ENCODE results near the gene L3MBTL4. TPM values are rescaled to one million over a fixed set of nuclear protein-coding genes. Genes with fewer than 3 reads are reported as not detected.

Gene L3MBTL4
- total and polyA plus RNA-seq, 10 donors: 1.1 to 21.0 (median 12.7) TPM

GRCh38 chr18:5951515-5952091, 463.1 kb downstream of the L3MBTL4 start:
- WGBS, 5 donors: 86 to 94% (median 92%) methylated on average over 4 of the region's 4 CpGs
- intact Hi-C loops (cut with DNase I; ENCODE audit: low total_unique reads): no loop called here
- no peak for DNase-seq

DNA sequence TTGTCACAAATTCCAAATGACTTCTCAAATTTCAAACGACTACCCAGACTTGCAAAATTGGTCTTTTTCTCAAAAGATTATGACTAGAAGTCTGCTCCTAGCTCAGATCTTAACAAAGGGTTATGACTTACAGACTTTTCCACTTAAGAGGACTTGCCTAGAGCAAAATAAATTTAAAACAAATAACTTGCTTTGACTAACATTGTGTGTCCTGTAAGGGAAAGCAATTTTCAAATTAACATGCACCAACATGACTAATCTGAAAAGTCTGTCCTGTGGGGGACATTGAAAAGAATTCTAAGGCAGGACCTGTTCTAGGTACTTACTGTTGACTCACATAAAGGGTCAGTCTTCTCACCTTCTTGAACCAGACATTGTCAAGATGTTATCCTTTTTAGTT, 465.9 kb downstream of the L3MBTL4 start:
- no peak overlapping the region for H3K27ac ChIP-seq
- H3K9me3 ChIP-seq: no peaks in the 10 kb centered on the region
- H3K4me3 ChIP-seq: no peak overlapping the region
- no peaks in the 10 kb centered on the region for H3K27me3 ChIP-seq (replicated peaks in 1 of 7)
- WGBS, 5 donors: 0 to 22% (median 0%) methylated on average over 1 of the region's 1 CpG
- peaks cover 0 to 2% (median 0%) of the 10 kb centered on the region in 6 donors for H3K36me3 ChIP-seq
- H3K4me1 ChIP-seq: peaks cover 0 to 1% (median 0%) of the 10 kb centered on the region in 6 donors
- no peak for TF ChIP-seq POLR2AphosphoS5 (IDR thresholded peaks at IDR 0.05)
- TF ChIP-seq POLR2A (IDR thresholded peaks at IDR 0.05): no peak
- TF ChIP-seq CTCF (IDR thresholded peaks at IDR 0.05 in 8 of 11, conservative IDR thresholded peaks at IDR 0.05 in 3 of 11): no peak
- intact Hi-C loops (cut with DNase I; ENCODE audit: low total_unique reads): no loop called here
- no peak for DNase-seq

More at GRCh38 chr18:5951515-5952091, 463.1 kb downstream of the L3MBTL4 start:
- no peak overlapping the region for H3K27ac ChIP-seq
- H3K27me3 ChIP-seq (replicated peaks in 1 of 7): no peaks in the 10 kb centered on the region
- TF ChIP-seq POLR2A (IDR thresholded peaks at IDR 0.05) (no peak), CTCF (IDR thresholded peaks at IDR 0.05 in 8 of 11, conservative IDR thresholded peaks at IDR 0.05 in 3 of 11) (no peak), POLR2AphosphoS5 (IDR thresholded peaks at IDR 0.05) (no peak)
- H3K9me3 ChIP-seq: no peaks in the 10 kb centered on the region
- no peak overlapping the region for H3K4me3 ChIP-seq
- peaks cover 0 to 20% (median 0%) of the 10 kb centered on the region in 6 donors for H3K36me3 ChIP-seq
- H3K4me1 ChIP-seq: no peaks in the 10 kb centered on the region

DNA sequence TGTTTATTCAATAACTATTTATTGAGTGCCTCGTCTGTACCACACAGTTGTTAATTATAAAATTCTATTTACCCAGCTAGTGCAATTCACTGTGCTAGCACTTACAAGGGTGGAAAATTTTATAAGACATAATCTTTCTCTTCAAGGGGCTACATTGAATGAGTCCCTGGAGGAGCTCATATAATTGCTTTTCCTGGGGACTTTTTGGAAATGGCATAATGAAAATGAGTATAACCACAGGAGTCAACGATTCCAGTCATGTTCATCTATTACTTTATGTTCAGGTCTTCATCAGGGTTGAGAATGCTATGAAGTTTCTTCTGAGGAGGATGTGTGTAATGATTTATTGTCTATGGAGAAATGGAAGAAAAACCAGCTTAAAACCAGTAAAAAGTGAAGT, 466.5 kb downstream of the L3MBTL4 start:
- Histone ChIP-seq H3K36me3 (no peaks in the 10 kb centered on the region), H3K27ac (no peak overlapping the region), H3K4me3 (no peak overlapping the region), H3K9me3 (no peaks in the 10 kb centered on the region), H3K27me3 (replicated peaks in 1 of 7) (no peaks in the 10 kb centered on the region), H3K4me1 (peaks cover 0 to 4% (median 0%) of the 10 kb centered on the region in 6 donors)
- 60 to 72% (median 68%) methylated on average over 2 of the region's 2 CpGs for WGBS, 5 donors
- DNase-seq: no peak
- intact Hi-C loops (cut with DNase I; ENCODE audit: low total_unique reads): no loop called here
- TF ChIP-seq POLR2A (IDR thresholded peaks at IDR 0.05) (no peak), CTCF (IDR thresholded peaks at IDR 0.05 in 8 of 11, conservative IDR thresholded peaks at IDR 0.05 in 3 of 11) (no peak), POLR2AphosphoS5 (IDR thresholded peaks at IDR 0.05) (no peak)

DNA sequence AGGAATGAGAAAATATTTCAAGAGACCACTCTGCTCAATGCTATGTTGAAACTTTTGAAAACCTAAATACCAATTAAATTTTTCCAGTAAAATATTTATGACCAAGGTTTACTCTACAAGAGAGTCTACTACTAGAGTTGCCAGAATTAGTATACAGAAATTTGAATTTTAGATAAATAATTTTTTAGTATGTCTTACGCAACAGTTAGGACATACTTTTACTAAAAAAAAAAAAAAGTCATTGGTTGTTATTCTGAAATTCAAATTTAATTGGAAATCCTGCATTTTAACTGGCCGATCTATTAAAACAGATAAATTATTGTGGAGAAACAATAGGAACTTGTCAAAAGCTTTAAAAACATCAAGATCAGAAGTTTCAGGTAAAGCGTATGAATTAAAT, 470.3 kb downstream of the L3MBTL4 start:
- Histone ChIP-seq H3K9me3 (no peaks in the 10 kb centered on the region), H3K27ac (no peak overlapping the region), H3K27me3 (replicated peaks in 1 of 7) (no peaks in the 10 kb centered on the region), H3K4me1 (peaks cover 0 to 4% (median 0%) of the 10 kb centered on the region in 6 donors), H3K36me3 (no peaks in the 10 kb centered on the region), H3K4me3 (no peak overlapping the region)
- intact Hi-C loops (cut with DNase I; ENCODE audit: low total_unique reads): no loop called here
- 79 to 95% (median 91%) methylated on average over 3 of the region's 3 CpGs for WGBS, 5 donors
- DNase-seq: no peak
- TF ChIP-seq CTCF (IDR thresholded peaks at IDR 0.05 in 8 of 11, conservative IDR thresholded peaks at IDR 0.05 in 3 of 11) (no peak), POLR2AphosphoS5 (IDR thresholded peaks at IDR 0.05) (no peak), POLR2A (IDR thresholded peaks at IDR 0.05) (no peak)

Data from spleen (tissue), 11 donors.